PC-9 (cell line): Measurements from ENCODE around the gene TSPAN8. TPM values are rescaled to one million over a fixed set of nuclear protein-coding genes. Genes with fewer than 3 reads are reported as not detected.

Source experiments
- BruUV-seq: library from RNA; stranded (reverse); fragments of 400-500 nt; replicated peaks from 2 replicates; lab custom pipeline; 2021; lab: Mats Ljungman, UMichigan
- CTCF ChIA-PET: fragments of 300-600 bp; sonication (Branson Sonifier 250); formaldehyde crosslinking; loops from one replicate; lab custom pipeline; 2022; ENCODE audit warnings: antibody characterized with exemption; lab: Charles Lee
- POLR2A ChIA-PET: fragments of 300-600 bp; sonication (Branson Sonifier 250); formaldehyde crosslinking; loops from one replicate; lab custom pipeline; 2022; ENCODE audit warnings: antibody characterized with exemption; ENCODE audit not compliant: unreplicated experiment; lab: Charles Lee
- DNase-seq, 2 experiments: peaks; one replicate each; pipeline versions ENCODE4 v3.0.0 to v3.0.0-alpha.2; 2015 to 2022; ENCODE audit warnings: mixed read lengths in 1 of 2
- H2AFZ ChIP-seq: fragments of 200-600 bp; sonication (generic); 2 replicates; pipeline ENCODE4 v1.8.1; 2017; ENCODE audit warnings: antibody characterized with exemption
- H3F3A ChIP-seq: fragments of 200-600 bp; sonication (generic); 2 replicates; pipeline ENCODE4 v1.8.1; 2017; ENCODE audit warnings: antibody characterized with exemption, mild to moderate bottlenecking, low read depth; ENCODE audit not compliant: insufficient read depth
- H3K27ac ChIP-seq: fragments of 200-600 bp; sonication (generic); 2 replicates; pipeline ENCODE4 v1.6.1; 2016; ENCODE audit warnings: mixed run types
- H3K27me3 ChIP-seq: fragments of 200-600 bp; sonication (generic); 2 replicates; pipeline ENCODE4 v1.6.1; 2016; ENCODE audit warnings: low read depth, mixed run types; ENCODE audit not compliant: insufficient read depth
- H3K36me3 ChIP-seq: fragments of 200-600 bp; sonication (generic); 2 replicates; pipeline ENCODE4 v1.6.1; 2016; ENCODE audit warnings: low read depth, mixed run types
- H3K4me1 ChIP-seq: fragments of 200-600 bp; sonication (generic); replicated peaks from 2 replicates; pipeline ENCODE4 v1.6.1; 2016; ENCODE audit warnings: mixed run types; ENCODE audit not compliant: insufficient read depth
- H3K4me2 ChIP-seq: fragments of 200-600 bp; sonication (generic); 2 replicates; pipeline ENCODE4 v1.6.1; 2017; ENCODE audit warnings: mixed run types
- H3K4me3 ChIP-seq: fragments of 200-600 bp; sonication (generic); 2 replicates; pipeline ENCODE4 v1.6.1; 2016; ENCODE audit warnings: mixed run types
- H3K79me2 ChIP-seq: fragments of 200-600 bp; sonication (generic); 2 replicates; pipeline ENCODE4 v1.6.1; 2017; ENCODE audit warnings: low read depth, mixed run types
- H3K9me2 ChIP-seq: fragments of 200-600 bp; sonication (generic); 2 replicates; pipeline ENCODE4 v1.8.1; 2017; ENCODE audit warnings: mild to moderate bottlenecking; ENCODE audit not compliant: insufficient read depth
- H3K9me3 ChIP-seq: fragments of 200-600 bp; sonication (generic); 2 replicates; pipeline ENCODE4 v1.8.1; 2016; ENCODE audit warnings: low read depth; ENCODE audit not compliant: insufficient read depth
- H4K20me1 ChIP-seq: fragments of 200-600 bp; sonication (generic); 2 replicates; pipeline ENCODE4 v1.8.1; 2017; ENCODE audit not compliant: insufficient read depth
- CTCF ChIP-seq: fragments of 200-600 bp; sonication (generic); conservative IDR thresholded peaks from 2 replicates; pipeline ENCODE4 v1.6.1; 2017; ENCODE audit warnings: mixed run types, antibody characterized with exemption, mild to moderate bottlenecking, moderate library complexity
- EZH2 ChIP-seq: fragments of 200-600 bp; sonication (generic); IDR thresholded peaks from 2 replicates; pipeline ENCODE4 v1.8.0; 2017; ENCODE audit warnings: antibody characterized with exemption, low read depth
- intact Hi-C: fragments of 100-400 bp; cut with micrococcal nuclease; formaldehyde crosslinking; loops from one replicate; pipeline ENCODE4 v1.10.0; 2022; ENCODE audit not compliant: unreplicated experiment
- total RNA-seq: library from RNA; stranded (reverse); gene quantifications from 2 replicates; pipeline ENCODE4 v1.2.3, GENCODE V29; 2021

Gene TSPAN8
- total RNA-seq, 1 experiment from 2014 or later, result 1.9 TPM

DNA sequence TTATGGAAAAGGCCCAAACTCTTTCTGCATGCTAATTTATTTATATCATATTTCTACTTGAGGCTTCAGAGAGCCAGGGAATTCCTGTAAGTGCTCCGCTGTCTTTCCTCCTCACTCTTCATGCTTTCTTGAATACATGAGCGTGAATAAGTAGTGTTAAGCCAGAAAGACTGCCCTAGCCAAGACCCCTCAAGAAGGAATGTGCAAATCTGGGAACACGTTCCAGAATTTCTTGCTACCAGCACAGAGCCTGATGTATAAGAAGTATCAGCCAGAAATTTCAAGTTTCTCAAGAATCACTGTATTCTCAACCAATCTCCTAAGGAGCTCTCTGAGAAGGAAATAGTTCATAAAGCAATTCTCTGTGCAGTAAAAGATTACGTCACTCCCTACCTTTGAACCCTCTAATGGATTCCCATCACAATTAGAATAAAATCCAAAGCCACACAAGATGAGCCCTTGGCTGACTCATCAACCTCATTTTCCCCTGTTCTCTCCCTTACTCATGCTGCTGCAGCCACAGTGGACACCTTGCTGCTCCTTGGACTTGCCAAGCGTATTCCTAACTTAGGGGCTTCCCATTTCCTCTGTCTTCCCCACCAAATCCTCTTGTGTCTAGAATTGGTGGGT, 6.9 kb upstream of the TSPAN8 start:
- no peak overlapping the region for H3K27ac ChIP-seq
- no peak for TF ChIP-seq CTCF
- TF ChIP-seq EZH2, result no peak
- no peaks in the 10 kb centered on the region for H3F3A ChIP-seq
- DNase-seq, result no peak
- H3K9me2 ChIP-seq, result no peaks in the 10 kb centered on the region
- H3K36me3 ChIP-seq, result no peaks in the 10 kb centered on the region
- no peaks in the 10 kb centered on the region for H4K20me1 ChIP-seq
- no peaks in the 10 kb centered on the region for H3K79me2 ChIP-seq
- no peak overlapping the region for H3K4me2 ChIP-seq
- CTCF ChIA-PET, result no interaction called here
- POLR2A ChIA-PET, result no interaction called here
- H3K27me3 ChIP-seq, result no peaks in the 10 kb centered on the region
- H2AFZ ChIP-seq, result no peak overlapping the region
- H3K9me3 ChIP-seq, result no peaks in the 10 kb centered on the region
- no TSS peak for BruUV-seq
- no peaks in the 10 kb centered on the region for H3K4me1 ChIP-seq
- no peak overlapping the region for H3K4me3 ChIP-seq
- intact Hi-C loops, result no loop called here

GRCh38 chr12:71164166-71164565, 6.4 kb upstream of the TSPAN8 start:
- no peaks in the 10 kb centered on the region for H3K4me1 ChIP-seq
- no peak overlapping the region for H3K27ac ChIP-seq
- ChIA-PET POLR2A (no interaction called here), CTCF (no interaction called here)
- no peaks in the 10 kb centered on the region for H3F3A ChIP-seq
- BruUV-seq, result no TSS peak
- H3K9me3 ChIP-seq, result no peaks in the 10 kb centered on the region
- H4K20me1 ChIP-seq, result no peaks in the 10 kb centered on the region
- no peaks in the 10 kb centered on the region for H3K9me2 ChIP-seq
- H3K36me3 ChIP-seq, result no peaks in the 10 kb centered on the region
- intact Hi-C loops, result no loop called here
- H3K4me2 ChIP-seq, result no peak overlapping the region
- no peaks in the 10 kb centered on the region for H3K27me3 ChIP-seq
- no peak overlapping the region for H2AFZ ChIP-seq
- no peak for DNase-seq
- H3K4me3 ChIP-seq, result no peak overlapping the region
- TF ChIP-seq CTCF (no peak), EZH2 (no peak)
- H3K79me2 ChIP-seq, result no peaks in the 10 kb centered on the region

GRCh38 chr12:71162832-71163763, 5.3 kb upstream of the TSPAN8 start:
- Histone ChIP-seq H3K9me2 (no peaks in the 10 kb centered on the region), H3K9me3 (no peaks in the 10 kb centered on the region), H4K20me1 (no peaks in the 10 kb centered on the region), H3F3A (no peaks in the 10 kb centered on the region), H3K4me2 (no peak overlapping the region), H3K4me3 (no peak overlapping the region), H3K36me3 (no peaks in the 10 kb centered on the region), H3K27me3 (no peaks in the 10 kb centered on the region), H3K27ac (no peak overlapping the region), H2AFZ (no peak overlapping the region), H3K79me2 (no peaks in the 10 kb centered on the region), H3K4me1 (no peaks in the 10 kb centered on the region)
- intact Hi-C loops, result no loop called here
- ChIA-PET POLR2A (no interaction called here), CTCF (interaction anchor here (0.6 kb wide), 1 partner anchor 8 kb away, joined by 5 read pairs; no protein-coding TSS in a partner anchor)
- BruUV-seq, result no TSS peak
- no peak for TF ChIP-seq EZH2
- no peak for TF ChIP-seq CTCF
- DNase-seq, result no peak
